Neural progenitor cell (in vitro differentiated cells): ENCODE data around the gene EIF4E. TPM values are rescaled to one million over a fixed set of nuclear protein-coding genes. Genes with fewer than 3 reads are reported as not detected.

ENCODE experiments used
- DNase-seq: peaks from one replicate; pipeline ENCODE4 v3.0.0-alpha.2; 2016; ENCODE audit warnings: low spot score
- H2AFZ ChIP-seq: fragments of 200-600 bp; sonication (generic); replicated peaks from 2 replicates; pipeline ENCODE4 v1.6.1; 2016; ENCODE audit warnings: antibody characterized with exemption
- H3F3A ChIP-seq: fragments of 200-600 bp; sonication (generic); 2 replicates; pipeline ENCODE4 v1.6.1; 2016; ENCODE audit warnings: antibody characterized with exemption, low read depth
- H3K27ac ChIP-seq: fragments of 200-600 bp; sonication (generic); 2 replicates; pipeline ENCODE4 v1.5.1; 2016; ENCODE audit warnings: mild to moderate bottlenecking
- H3K27me3 ChIP-seq: fragments of 200-600 bp; sonication (generic); 2 replicates; pipeline ENCODE4 v1.6.1; 2016; ENCODE audit warnings: mild to moderate bottlenecking, moderate library complexity
- H3K36me3 ChIP-seq: fragments of 200-600 bp; sonication (generic); 2 replicates; pipeline ENCODE4 v1.5.1; 2016
- H3K4me1 ChIP-seq: fragments of 200-600 bp; sonication (generic); 2 replicates; pipeline ENCODE4 v1.6.1; 2016; ENCODE audit warnings: mixed run types
- H3K4me2 ChIP-seq: fragments of 200-600 bp; sonication (generic); 2 replicates; pipeline ENCODE4 v1.6.1; 2016
- H3K4me3 ChIP-seq: fragments of 200-600 bp; sonication (generic); 2 replicates; pipeline ENCODE4 v1.5.1; 2016
- H3K79me2 ChIP-seq: fragments of 200-600 bp; sonication (generic); 2 replicates; pipeline ENCODE4 v1.6.1; 2016; ENCODE audit warnings: low read depth
- H3K9ac ChIP-seq: fragments of 200-600 bp; sonication (generic); 2 replicates; pipeline ENCODE4 v1.6.1; 2016
- H3K9me3 ChIP-seq: fragments of 200-600 bp; sonication (generic); 2 replicates; pipeline ENCODE4 v1.5.1; 2016; ENCODE audit warnings: low read depth
- H4K20me1 ChIP-seq: fragments of 200-600 bp; sonication (generic); 2 replicates; pipeline ENCODE4 v1.6.1; 2016; ENCODE audit warnings: low read depth
- H3K27ac Mint-ChIP-seq: 3 replicates; pipeline ENCODE4 v1.8.0; 2021; ENCODE audit warnings: mixed read lengths
- H3K27me3 Mint-ChIP-seq: 2 replicates; pipeline ENCODE4 v1.8.0; 2022; ENCODE audit warnings: low read depth, mild to moderate bottlenecking, inconsistent platforms, moderate library complexity, mixed read lengths; ENCODE audit not compliant: insufficient read depth
- H3K36me3 Mint-ChIP-seq: 3 replicates; pipeline ENCODE4 v1.8.0; 2021; ENCODE audit warnings: mixed read lengths
- H3K4me1 Mint-ChIP-seq: 3 replicates; pipeline ENCODE4 v1.8.0; 2021; ENCODE audit warnings: mixed read lengths
- H3K4me3 Mint-ChIP-seq: 3 replicates; pipeline ENCODE4 v1.8.0; 2021; ENCODE audit warnings: mild to moderate bottlenecking, moderate library complexity, mixed read lengths
- H3K9me3 Mint-ChIP-seq: 3 replicates; pipeline ENCODE4 v1.8.0; 2020; ENCODE audit warnings: mixed read lengths
- EZH2 ChIP-seq: fragments of 200-600 bp; sonication (generic); IDR thresholded peaks from 2 replicates; pipeline ENCODE4 v1.6.1; 2017; ENCODE audit warnings: antibody characterized with exemption, mild to moderate bottlenecking, moderate library complexity
- EZH2phosphoT487 ChIP-seq: fragments of 200-600 bp; sonication (generic); IDR thresholded peaks from 2 replicates; pipeline ENCODE4 v1.6.1; 2017; ENCODE audit warnings: antibody characterized with exemption
- total RNA-seq: library from RNA; depleted of rRNA; stranded (reverse); fragments of >200 nt; gene quantifications from 2 replicates; pipeline ENCODE4 v1.2.3, GENCODE V29; 2015; ENCODE audit warnings: low replicate concordance
- TF ChIP-seq, protein P1 (sequence below): fragments of 200-600 bp; sonication (generic); IDR thresholded peaks from 2 replicates; pipeline ENCODE4 v1.5.1; 2017; ENCODE audit warnings: antibody characterized with exemption, mild to moderate bottlenecking

Gene EIF4E
- total RNA-seq, 1 donor from 2014 or later: 340 TPM

DNA sequence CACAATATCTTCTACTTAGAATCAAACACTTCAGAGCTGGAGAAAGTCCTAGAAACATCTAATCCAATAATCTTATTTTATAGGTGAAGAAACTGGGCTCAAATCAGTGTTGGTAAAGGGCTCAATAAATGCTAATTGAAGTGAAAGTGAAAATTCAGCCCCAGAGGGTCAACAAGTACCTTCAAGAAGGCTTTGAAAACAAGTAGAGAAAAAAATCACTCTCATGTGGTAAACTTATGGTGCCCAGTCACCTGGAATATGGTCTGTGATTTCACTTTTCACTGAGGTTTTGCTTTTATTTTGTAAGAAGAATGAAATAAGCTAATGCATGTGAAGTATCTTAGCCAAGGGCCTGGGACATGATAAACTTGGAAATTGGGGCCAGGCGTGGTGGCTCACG is 29.1 kb upstream of the EIF4E start:
- H3K27me3 Mint-ChIP-seq: no peaks in the 10 kb centered on the region
- H3F3A ChIP-seq: no peaks in the 10 kb centered on the region
- H3K9me3 Mint-ChIP-seq: peaks cover 2% of the 10 kb centered on the region
- H4K20me1 ChIP-seq: no peaks in the 10 kb centered on the region
- H3K27me3 ChIP-seq: no peaks in the 10 kb centered on the region
- no peak overlapping the region for H3K27ac Mint-ChIP-seq
- H3K36me3 ChIP-seq: no peaks in the 10 kb centered on the region
- H3K27ac ChIP-seq: no peak overlapping the region
- peaks cover 5% of the 10 kb centered on the region for H3K4me1 Mint-ChIP-seq
- TF ChIP-seq, protein P1, sequence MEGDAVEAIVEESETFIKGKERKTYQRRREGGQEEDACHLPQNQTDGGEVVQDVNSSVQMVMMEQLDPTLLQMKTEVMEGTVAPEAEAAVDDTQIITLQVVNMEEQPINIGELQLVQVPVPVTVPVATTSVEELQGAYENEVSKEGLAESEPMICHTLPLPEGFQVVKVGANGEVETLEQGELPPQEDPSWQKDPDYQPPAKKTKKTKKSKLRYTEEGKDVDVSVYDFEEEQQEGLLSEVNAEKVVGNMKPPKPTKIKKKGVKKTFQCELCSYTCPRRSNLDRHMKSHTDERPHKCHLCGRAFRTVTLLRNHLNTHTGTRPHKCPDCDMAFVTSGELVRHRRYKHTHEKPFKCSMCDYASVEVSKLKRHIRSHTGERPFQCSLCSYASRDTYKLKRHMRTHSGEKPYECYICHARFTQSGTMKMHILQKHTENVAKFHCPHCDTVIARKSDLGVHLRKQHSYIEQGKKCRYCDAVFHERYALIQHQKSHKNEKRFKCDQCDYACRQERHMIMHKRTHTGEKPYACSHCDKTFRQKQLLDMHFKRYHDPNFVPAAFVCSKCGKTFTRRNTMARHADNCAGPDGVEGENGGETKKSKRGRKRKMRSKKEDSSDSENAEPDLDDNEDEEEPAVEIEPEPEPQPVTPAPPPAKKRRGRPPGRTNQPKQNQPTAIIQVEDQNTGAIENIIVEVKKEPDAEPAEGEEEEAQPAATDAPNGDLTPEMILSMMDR: no peak
- TF ChIP-seq EZH2phosphoT487 (no peak), EZH2 (no peak)
- no peak overlapping the region for H3K4me3 ChIP-seq
- no peaks in the 10 kb centered on the region for H3K79me2 ChIP-seq
- no peak for DNase-seq
- H3K4me2 ChIP-seq: no peak overlapping the region
- no peaks in the 10 kb centered on the region for H3K4me1 ChIP-seq
- H3K9me3 ChIP-seq: no peaks in the 10 kb centered on the region
- H2AFZ ChIP-seq: no peak overlapping the region
- no peak overlapping the region for H3K9ac ChIP-seq
- no peak overlapping the region for H3K4me3 Mint-ChIP-seq
- H3K36me3 Mint-ChIP-seq: no peaks in the 10 kb centered on the region

DNA sequence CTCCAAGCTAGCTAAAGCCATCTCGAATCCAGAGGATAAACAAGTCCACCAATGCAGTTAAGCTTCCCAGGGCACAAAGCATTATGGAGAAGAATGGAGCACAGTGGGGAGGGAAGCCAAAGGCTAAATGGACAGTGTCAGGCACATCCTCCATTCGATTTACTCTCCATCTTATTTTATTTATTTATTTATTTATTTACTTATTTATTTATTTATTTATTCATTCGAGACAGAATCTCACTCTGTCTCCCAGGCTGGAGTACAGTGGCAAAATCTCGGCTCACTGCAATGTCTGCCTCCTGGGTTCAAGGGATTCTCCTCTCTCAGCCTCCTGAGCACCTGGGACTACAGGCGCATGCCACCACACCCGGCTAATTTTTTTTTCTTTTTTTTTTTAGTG is 26.3 kb upstream of the EIF4E start:
- H3F3A ChIP-seq: no peaks in the 10 kb centered on the region
- H3K4me2 ChIP-seq: no peak overlapping the region
- H4K20me1 ChIP-seq: no peaks in the 10 kb centered on the region
- H3K36me3 ChIP-seq: no peaks in the 10 kb centered on the region
- no peaks in the 10 kb centered on the region for H3K9me3 ChIP-seq
- H3K4me1 ChIP-seq: no peaks in the 10 kb centered on the region
- H3K4me3 Mint-ChIP-seq: no peak overlapping the region
- DNase-seq: peak; percentile 4
- H3K4me3 ChIP-seq: no peak overlapping the region
- H3K9ac ChIP-seq: no peak overlapping the region
- no peaks in the 10 kb centered on the region for H3K27me3 ChIP-seq
- no peak overlapping the region for H2AFZ ChIP-seq
- no peak overlapping the region for H3K27ac Mint-ChIP-seq
- no peaks in the 10 kb centered on the region for H3K36me3 Mint-ChIP-seq
- no peaks in the 10 kb centered on the region for H3K27me3 Mint-ChIP-seq
- H3K27ac ChIP-seq: no peak overlapping the region
- peaks cover 2% of the 10 kb centered on the region for H3K9me3 Mint-ChIP-seq
- TF ChIP-seq EZH2phosphoT487 (no peak), EZH2 (no peak)
- TF ChIP-seq, protein P1: no peak
- peaks cover 5% of the 10 kb centered on the region for H3K4me1 Mint-ChIP-seq
- no peaks in the 10 kb centered on the region for H3K79me2 ChIP-seq

DNA sequence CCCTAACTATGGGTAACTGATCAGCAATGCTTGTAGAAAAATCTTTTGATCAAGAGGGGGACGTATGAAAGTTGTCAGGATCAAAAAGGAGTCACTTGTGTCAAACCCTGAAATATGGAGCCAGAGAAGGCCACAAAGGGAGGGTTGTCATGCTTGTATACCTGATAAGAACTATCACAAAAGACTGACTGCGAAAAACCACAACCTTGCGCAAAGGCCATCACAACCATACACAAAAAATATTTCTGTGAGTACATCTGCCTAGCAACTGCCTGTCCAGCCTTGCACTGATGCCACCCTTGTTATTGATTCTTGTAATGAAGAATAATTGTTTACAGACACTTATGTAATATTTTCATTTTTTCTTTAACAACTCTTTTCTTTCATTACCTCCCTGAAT is 22.8 kb upstream of the EIF4E start:
- Histone ChIP-seq H3K9ac (no peak overlapping the region), H3K27ac (no peak overlapping the region), H3K79me2 (no peaks in the 10 kb centered on the region), H3K36me3 (no peaks in the 10 kb centered on the region), H3K27me3 (no peaks in the 10 kb centered on the region), H3K4me1 (no peaks in the 10 kb centered on the region), H3F3A (no peaks in the 10 kb centered on the region), H3K9me3 (no peaks in the 10 kb centered on the region), H2AFZ (no peak overlapping the region), H3K4me2 (no peak overlapping the region), H4K20me1 (no peaks in the 10 kb centered on the region), H3K4me3 (no peak overlapping the region)
- TF ChIP-seq EZH2phosphoT487: no peak
- TF ChIP-seq EZH2: no peak
- TF ChIP-seq, protein P1: no peak
- H3K36me3 Mint-ChIP-seq: no peaks in the 10 kb centered on the region
- no peaks in the 10 kb centered on the region for H3K27me3 Mint-ChIP-seq
- DNase-seq: no peak
- H3K9me3 Mint-ChIP-seq: peaks cover 2% of the 10 kb centered on the region
- H3K4me3 Mint-ChIP-seq: no peak overlapping the region
- H3K4me1 Mint-ChIP-seq: peaks cover 5% of the 10 kb centered on the region
- H3K27ac Mint-ChIP-seq: no peak overlapping the region
